Measurements from ENCODE around the gene CATSPERD.
A peak's percentile ranks its signal among the peaks of the same experiment; 100 is the strongest.
"Not testable (repeated sequence)": the region's sequence is repeated elsewhere in the genome, so short reads cannot be mapped to it uniquely, and the experiment has no call there.

The CATSPERD gene

DNA sequence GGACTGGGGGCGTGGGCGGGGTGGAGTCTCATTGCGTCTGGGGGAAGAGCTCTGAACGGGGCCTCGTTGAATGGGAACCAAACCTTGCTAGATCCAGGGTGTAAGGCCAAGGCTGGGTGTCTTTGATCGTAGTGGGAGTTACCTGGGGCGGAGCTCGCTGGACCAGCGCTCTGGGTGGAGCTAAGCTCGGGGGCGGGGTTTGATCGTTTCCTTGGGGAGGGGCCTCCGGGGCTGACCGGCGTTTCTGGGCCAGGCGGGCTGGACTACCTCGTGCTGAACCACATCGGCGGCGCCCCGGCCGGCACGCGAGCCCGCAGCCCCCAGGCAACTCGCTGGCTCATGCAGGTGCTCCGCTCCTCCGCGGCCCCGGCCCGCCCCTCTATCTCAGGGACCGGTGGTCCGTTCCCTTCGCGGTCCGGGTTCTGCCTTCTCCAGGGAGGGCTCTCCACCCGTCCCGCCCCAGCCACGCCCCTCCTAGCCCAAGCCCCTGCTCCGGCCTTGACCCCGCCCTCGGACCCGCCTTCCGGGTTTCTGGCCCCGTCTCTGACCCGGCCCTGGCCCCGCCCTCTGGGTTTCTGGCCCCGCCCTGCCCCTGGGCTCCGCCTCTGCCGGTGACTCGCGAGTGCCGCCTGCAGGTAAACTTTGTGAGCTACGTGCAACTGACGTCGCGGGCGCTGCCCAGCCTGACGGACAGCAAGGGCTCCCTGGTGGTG is 33.6 kb upstream of the CATSPERD start:
- DNase-seq = peak; percentile 86

GRCh38 chr19:5687360-5688198 is 32.9 kb upstream of the CATSPERD start:
- DNase-seq = no peak

DNA sequence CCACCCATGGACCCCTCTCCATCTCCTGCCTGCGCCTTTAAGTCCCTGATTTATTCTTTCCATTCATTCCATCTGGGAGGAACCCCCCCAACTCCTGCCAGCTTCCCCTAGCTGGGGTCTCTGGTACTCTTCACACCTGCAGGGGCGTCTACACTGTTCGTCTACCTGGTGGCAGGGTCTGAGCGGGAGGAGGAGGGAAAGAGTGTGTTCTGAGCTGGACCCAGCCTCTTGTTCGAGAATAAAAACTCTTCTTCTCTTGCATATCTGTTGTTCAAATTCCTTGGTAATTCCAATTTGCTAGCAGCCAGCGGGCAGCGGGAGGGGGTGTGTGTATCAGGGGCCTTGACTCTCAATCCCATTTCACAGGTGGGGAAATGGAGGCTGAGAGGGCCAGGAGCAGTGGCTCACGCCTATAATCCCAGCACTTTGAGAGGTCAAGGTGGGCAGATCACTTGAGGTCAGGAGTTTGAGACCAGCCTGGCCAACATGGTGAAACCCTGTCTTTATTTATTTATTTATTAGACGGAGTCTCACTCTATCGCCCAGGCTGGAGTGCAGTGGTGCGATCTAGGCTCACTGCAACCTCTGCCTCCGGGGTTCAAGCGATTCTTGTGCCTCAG is 32.1 kb upstream of the CATSPERD start:
- not testable (repeated sequence) for DNase-seq

DNA sequence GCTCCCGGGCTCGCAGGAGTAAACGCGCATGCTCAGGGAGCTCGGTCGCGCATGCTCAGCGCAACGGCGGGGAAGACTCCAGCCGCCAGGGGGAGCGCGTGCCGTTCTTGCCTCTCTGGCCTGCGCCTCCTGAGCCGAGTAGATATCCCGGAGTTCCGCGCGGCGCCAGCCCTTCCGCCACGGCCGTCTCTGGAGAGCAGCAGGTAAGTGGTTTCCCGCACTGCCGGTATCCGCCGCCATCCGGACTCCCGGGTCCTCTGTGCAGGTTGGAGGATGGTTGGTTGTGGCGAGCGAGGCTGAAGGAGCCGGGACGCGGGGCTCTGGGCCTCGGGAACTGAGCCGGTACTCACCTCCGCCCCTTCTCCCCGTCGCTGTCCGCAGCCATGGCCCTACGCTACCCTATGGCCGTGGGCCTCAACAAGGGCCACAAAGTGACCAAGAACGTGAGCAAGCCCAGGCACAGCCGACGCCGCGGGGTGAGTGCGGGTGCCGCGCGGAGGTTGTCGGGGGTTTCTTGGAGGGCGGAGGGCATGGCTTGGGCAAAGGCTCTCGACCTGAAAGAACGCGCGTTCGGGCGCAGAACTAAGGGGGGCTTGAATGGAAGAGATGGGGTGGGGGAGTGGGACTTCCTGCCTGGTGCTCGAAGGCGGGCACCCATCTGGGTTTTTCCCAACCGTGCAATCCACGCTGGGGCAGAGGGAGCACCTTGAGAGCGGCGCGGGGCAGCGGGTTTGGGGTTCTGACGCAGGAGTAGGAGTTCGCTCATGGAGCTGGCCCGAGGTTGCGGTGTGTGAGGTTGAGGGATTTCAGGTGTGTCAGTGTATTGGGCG is 30.1 kb upstream of the CATSPERD start, which contains the start of gene RPL36:
Gene RPL36 (plus strand): TSS at position 171 of the 830 bp plus-strand sequence. CDS start 213 bp downstream, at position 384.
- peak; percentile 98 for DNase-seq

GRCh38 chr19:5690955-5691821 is 29.2 kb upstream of the CATSPERD start:
- no peak for DNase-seq

- DNase-seq = no peak
These were observed 28.4 kb upstream of the CATSPERD start for GRCh38 chr19:5691822-5692722.

DNA sequence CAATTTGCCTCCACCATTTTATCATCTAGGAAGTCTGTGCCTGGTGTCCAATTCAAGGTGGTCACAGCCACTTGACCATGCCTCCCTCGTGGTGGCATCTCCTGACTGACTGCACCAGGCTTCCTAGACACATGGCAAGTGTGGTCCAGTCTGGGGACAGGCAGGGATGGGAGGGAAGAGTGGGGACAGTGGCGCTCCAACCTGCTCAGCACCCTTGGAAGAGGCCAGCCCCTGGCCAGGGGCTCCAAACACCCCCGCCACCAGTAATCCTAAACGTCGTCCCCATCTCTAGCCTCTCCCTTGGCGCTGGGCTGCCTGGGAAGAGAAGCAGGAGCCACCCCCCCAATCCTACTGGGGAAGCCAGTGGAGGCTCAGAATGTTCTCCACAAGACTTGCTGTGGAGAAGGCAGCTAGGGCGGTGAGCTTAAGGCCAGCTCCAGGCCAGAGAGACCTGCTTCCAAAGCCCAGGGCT is 27.7 kb upstream of the CATSPERD start:
- no peak for DNase-seq

DNA sequence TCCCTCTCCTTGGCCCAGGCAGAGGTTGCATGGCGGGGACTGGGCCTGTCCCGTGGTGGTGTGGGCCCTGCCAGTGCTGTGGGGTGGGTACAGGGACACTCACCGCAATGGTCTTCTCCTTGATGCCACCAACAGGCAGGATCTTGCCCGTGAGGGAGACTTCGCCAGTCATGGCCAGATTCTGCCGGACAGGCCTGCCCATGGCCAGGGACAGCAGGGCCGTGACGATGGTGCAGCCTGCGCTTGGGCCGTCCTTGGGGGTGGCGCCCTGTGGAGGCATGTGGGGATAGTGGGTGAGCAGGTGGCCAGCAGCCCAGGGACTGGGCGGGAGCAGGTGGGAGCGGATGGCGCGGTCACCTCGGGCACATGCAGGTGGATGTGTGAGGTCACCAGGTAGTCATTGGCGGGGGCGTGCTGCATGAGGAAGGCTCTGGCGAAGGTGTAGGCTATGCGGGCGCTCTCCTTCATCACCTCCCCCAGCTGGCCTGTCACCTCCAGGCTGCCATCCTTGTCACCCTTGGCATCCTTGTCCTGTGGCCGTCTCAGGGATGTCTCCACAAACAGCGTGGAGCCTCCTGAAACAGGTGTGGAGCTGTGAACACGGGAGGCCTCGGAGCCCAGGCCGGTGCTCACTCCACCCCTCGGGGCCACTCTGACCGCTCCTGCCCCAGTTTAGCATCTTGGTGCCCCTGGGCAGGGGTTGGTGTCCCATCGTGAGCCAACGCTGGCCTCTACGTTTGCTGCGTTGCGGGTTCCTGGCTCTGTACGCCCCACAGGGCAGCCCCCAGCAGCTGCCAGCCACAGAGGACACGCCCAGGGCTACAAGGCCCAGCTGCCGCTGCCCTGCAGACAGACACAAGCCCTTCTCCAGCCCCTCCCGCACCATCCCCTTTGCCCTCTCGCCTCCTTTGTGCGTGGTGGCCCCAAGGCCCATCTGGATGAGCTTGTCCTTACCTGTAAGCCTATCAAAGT is 27.0 kb upstream of the CATSPERD start:
- no peak for DNase-seq

DNA sequence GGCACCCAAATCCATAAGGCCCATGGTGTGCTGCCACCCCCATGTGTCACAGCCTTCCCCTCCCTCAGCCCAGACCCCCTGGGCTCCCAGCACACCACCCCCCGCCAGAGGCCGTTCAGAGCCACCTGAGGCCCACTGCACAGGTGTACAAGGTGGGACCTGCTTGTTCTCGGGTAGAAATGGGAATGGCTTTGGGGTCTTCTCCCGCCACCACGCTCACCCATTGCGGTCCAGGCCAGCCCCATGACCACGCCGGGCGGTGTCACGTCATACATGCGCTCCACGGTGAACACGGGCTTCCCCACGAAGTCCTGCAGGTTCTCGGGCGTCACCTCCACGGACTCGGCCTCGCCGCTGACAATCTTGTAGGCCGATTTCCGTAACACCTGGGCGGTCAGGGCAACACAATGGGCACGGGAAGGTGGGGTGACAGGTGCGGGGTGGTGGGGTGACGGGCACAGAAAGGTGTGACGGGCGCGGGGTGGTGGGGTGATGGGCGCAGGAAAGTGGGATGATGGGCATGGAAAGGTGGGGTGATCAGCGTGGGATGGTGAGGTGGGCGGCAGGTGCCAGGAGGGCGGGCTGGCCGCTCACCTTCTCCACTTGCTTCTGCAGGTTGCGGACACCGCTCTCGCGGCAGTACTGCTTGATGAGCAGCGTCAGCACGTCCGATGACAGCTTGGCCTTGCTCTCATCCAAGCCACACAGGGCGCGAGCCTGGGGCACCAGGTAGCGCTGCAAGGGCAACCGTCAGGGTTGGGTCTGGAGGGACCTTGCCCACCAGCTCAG is 26.1 kb upstream of the CATSPERD start:
- DNase-seq = no peak

GRCh38 chr19:5694956-5695648 is 25.3 kb upstream of the CATSPERD start:
- DNase-seq = no peak

DNA sequence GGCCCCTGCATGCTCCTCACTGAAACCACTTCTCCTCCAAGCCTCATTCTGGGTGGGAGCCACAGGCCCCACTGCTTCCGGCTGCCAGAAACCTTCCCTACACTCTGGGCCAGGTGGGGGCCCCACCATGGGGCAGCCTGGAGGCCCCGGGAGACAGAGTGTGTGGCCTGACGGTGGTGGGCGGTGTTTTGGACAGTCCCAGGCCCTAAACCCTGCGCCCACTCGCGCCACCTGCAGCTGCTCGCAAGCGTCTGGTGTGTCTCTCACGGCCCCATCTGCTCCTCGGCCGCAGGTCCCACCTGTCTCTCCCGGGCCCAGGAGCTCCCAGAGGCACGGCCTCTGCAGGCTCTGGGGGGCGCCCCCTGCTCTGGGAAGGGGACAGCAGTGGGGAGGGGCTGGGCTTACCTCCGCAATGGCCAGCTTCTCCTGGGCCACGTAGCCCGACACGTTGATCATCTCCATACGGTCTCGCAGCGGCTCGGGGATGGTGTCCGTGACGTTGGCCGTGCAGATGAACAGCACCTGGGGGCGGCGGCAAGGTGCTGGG is 24.7 kb upstream of the CATSPERD start:
- no peak for DNase-seq

DNA sequence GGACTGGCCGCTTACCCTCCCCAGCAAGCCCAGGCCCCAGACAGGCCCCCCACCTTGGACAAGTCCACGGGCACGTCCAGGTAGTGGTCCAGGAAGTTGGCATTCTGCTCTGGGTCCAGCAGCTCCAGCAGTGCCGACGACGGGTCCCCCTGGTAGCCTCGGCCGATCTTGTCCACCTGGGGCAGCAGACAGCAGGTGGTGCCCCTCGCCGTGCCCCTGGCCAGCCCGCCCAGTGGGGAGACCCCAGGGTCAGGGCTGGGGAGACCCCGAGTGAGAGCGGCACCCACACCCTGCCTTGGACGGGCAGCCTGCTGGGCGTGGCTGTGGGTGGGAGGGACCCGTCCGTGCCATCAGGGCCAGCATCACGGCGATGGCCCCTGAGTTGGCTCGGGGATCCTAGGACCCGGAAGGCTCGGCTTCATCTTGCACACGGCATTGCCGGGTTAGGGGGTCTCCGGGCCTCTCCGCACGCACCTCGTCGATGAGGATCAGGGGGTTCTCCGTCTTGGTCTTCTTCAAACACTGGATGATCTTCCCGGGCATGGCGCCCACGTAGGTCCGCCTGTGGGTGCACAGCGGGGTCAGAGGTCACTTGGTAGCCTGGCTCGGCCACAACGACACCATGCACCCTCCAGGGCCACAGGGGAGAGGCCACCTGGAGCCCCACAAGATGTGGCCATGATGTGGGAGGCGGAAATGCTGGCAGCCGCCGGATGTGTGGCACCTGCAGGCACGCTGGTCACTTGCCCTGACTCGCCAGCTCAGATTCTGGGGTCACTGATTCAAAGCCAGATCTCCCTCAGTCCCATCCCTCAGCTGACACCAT is 24.0 kb upstream of the CATSPERD start:
- no peak for DNase-seq

GRCh38 chr19:5697022-5697889 is 23.2 kb upstream of the CATSPERD start:
- no peak for DNase-seq

GRCh38 chr19:5697890-5698634 is 22.4 kb upstream of the CATSPERD start:
- no peak for DNase-seq
